OCI-LY7 (cell line): Measurements from ENCODE around the gene TNIK.

Experiments used
- CTCF ChIP-seq: fragments of 200-600 bp; sonication (generic); conservative IDR thresholded peaks from 2 replicates; pipeline ENCODE4 v1.5.1; 2014; ENCODE audit warnings: mild to moderate bottlenecking, antibody characterized with exemption, low read length, moderate library complexity, mixed read lengths
- EZH2phosphoT487 ChIP-seq: fragments of 200-600 bp; sonication (generic); IDR thresholded peaks from 2 replicates; pipeline ENCODE4 v1.6.1; 2018; ENCODE audit warnings: low read depth, borderline replicate concordance, mild to moderate bottlenecking, mixed run types, antibody characterized with exemption, low read length, moderate library complexity, mixed read lengths

DNA sequence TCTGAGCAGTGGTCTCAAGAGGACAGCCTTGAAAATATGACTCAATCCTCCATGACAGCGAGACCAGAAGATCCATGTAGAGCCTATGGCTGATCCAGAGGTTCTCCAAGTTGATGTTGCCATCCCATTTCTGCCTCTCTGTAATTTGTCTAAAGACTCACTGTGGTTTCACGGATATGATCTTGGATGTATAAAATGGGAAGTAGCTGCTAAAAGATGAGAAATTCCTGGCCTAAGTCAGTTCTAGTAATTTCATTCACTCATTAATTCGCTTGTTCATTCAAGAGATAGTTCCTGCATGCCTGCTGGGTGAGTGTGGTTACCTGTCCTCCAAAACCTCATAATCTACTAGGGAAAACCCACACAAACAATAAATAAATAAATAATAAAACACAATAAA lies 145.9 kb downstream of the TNIK start:
- TF ChIP-seq CTCF (no peak), EZH2phosphoT487 (no peak)
